HG02885 (cell line): ENCODE measurements around the gene CLDN22.

Source experiments
- ATAC-seq: cut with Tn5 transposase; IDR thresholded peaks from one replicate; pipeline ENCODE4 v1.9.1; 2021; ENCODE audit warnings: mild to moderate bottlenecking; ENCODE audit not compliant: unreplicated experiment, poor library complexity

Gene CLDN22

DNA sequence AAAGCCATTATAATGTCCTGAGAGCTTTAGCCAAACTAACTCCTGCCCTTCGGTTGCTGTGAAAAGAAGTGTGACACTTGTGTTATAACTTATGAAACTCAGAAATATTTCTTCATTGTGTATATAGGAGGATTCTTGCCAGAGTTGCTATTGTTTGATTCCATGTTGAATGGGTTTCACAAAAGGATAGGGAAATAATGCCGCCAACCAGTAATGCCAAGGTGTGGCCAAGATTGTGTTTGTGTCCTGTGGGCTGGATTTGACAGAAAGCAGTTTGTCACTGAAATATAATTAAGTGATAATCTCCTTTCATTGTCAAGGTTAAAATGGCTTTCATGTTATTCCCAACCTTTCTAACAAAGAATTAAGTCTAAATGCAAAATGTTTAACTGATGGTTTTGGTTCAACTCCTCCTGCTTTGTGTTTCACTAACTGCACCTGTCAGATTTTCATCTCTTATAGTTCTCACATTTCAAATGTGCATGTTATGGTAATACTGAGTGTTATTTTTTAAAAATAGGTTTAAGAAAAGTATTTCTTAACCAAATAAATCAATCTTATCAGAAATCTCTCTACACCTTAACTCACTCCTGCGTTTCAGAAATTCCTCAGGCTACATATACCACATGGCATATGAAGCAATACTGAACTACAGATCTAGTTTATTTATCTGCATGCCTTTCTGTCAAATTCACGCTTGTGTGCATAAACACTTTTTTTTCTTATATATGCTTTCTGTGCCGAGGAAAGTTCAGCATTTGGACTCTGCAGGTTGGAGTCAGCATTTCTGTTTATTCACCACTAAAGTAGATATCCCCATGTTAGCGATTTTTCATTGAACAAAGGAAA, at the start of gene CLDN22:
TSS of gene CLDN22 (minus strand) at position 66 of the 849 bp plus-strand sequence. CDS start at position 8, 58 bp downstream.
- no peak for ATAC-seq

DNA sequence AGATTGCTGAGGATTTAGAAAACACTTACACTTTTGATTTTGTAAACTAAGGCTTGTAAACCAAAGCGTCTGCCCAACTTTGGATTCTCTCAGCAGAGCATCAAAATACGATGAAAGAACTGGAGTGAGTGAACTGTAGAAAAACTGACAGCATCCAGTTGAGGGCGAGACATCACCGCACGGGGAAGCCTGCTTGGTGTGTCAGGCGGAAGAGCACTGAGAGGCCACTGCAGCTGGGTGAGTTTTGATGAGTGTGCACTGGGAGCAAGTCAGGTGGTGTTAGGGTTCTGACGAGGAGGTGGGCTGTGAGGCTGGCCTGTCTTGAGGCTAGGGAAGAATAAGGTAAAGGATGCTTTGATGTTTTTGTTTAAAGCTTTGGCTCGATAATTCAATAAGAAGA, 49.0 kb upstream of the CLDN22 start:
- ATAC-seq, result no peak

- ATAC-seq, result no peak
These were observed 46.2 kb upstream of the CLDN22 start for GRCh38 chr4:183366206-183366835.

GRCh38 chr4:183364025-183364424, 43.9 kb upstream of the CLDN22 start:
- ATAC-seq, result no peak

GRCh38 chr4:183362916-183363542, 43.0 kb upstream of the CLDN22 start:
- ATAC-seq, result no peak

DNA sequence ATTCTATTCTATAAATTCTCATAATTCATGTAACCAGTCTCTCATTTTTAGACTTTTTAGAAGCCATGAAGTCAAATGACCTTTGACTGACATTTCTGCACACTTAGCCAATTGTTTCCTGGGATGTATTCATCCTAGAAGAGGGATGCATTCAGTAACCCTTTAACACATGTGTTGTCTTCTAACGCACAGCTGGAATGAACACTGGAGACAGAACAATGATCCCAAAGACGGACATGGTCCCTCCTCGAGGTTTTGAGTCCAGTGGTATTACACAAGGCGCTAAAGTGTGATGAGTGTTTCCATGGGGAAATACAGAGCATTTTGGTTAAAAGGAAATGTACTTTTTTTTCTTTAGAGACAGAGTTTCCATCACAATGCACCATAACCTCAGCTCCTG, 42.0 kb upstream of the CLDN22 start:
- no peak for ATAC-seq

GRCh38 chr4:183360161-183360919, 40.3 kb upstream of the CLDN22 start:
- no peak for ATAC-seq

DNA sequence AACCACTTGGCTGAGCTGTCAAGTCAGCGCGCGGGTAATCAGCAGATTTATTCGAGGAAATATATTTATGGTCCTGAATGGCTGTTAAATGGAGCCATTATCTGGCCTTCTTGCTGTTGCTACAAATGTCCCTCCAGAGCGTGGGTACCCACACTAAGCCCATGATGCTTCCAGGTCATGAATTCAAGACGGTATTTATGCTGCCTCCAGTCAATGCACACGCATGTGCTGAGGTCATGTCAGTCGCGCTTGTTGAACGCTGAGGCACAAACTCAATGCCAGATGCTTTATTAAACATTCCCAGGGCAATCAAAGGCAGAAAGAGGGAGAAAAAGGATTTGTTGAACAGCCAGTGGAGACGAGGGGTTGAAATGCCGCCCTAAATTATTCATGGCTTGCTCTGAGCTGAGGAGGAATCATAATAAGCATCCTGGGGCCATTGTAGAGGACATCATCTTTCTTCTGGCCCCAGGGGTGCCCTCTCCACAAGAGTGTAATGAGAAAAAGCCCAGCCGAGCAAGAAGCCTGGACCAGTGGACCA, 38.2 kb upstream of the CLDN22 start:
- no peak for ATAC-seq

DNA sequence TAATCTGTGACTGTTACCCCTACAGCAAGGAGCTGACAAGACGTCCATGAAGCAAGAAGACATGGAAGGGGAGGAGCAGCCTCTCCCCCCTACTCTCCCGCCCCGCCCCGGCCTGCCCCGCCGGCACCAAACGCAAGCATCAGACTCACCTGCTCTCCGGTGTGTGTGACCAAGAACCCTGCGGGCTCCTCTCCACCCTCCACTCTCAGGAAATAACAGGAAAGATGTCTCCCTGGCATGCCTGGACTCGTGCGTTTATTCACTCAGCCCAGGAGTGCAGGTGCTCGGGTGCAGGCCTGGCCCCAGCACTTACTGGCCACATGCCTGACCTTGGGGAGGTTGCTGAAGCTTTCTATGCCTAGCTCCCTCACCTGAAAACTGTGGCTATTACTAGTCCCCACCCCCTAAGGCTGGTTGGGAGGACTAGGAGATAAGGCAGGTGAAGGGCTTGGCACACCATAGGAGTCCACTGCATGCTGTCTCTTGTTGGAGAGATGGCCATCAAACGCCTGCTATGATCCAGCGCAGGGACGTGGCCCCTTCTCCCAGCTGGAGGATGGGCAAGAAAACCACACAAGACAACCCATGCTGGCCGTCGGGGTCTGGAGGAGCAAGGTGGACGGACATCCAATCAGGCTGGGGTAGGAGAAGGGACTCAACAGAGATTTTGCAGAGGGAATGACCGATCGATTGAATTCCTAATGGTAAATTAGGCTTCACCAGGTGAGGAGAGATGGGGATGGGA, 37.0 kb upstream of the CLDN22 start:
- ATAC-seq, result no peak

DNA sequence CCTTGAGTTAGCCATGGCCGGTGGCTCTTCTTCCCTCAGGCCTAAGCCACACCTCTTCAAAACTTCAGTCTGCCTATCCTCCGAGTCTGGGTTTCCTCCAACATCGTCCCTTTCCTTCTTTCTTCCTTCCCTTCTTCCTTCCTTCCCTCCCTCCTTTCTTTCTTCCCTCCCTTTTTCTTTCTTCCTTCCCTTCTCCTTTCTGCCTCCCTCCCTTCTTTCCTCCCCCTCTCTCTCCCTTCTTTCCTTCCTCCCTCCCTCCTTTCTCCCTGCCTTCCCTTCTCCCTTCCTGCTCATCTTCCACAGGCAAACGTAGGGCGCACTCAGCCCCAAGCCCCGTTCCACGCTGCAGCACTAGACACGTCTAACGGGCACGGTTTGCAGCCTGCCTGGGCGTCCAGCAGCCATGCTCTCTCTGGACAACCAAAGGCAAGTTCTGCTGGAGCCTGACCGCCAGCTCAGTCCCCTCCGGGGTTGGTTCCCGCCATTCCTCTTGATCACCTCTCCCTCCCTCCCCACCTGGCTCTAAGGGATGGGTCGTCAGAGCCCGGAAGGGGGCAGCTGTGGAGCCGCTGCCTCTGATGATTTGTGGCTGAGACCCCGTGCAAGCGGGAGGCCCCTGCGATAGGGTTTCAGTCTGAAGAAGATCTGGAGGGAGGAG, 36.2 kb upstream of the CLDN22 start:
- ATAC-seq, result no peak

DNA sequence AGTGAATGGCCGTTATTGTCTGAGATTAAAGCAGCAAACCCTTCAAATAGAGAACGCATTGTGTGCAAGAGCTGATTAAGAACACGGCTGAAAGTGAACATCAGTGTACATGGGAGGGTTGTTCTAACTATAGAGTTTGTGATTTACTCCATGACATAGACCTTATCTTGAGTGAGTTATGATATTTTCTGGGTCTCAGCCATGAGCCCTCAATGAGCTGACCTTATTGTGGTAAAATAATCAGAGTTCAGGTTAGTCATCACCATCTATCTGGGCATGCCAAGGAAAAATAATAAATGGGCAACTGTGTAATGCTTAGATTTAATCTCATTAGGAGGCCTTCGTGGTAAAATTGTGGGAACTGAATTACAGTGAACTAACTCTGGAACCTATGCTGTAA, 35.3 kb upstream of the CLDN22 start:
- no peak for ATAC-seq

- ATAC-seq, result no peak
These were observed 34.1 kb upstream of the CLDN22 start for GRCh38 chr4:183354219-183354618.

- no peak for ATAC-seq
These were observed 33.5 kb upstream of the CLDN22 start for GRCh38 chr4:183353557-183353956.

DNA sequence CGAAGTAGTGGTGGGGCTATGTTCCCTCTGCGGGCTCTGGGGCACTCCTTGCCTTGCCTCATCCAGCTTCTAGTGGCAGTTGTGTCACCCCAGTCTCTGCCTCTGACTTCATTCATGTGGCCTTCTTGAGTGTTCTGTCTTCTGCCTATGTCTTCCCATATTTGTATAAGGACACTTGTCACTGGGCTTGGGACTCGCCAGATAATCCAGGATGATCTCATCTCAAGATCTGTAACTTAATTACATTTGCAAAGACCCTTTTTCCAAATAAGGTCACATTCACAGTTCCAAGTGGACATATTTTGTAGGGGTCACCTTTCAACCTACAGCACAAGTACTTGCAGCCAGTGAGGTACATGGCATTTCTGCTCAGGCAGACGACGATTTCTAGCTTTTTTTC, 32.5 kb upstream of the CLDN22 start:
- ATAC-seq, result no peak

GRCh38 chr4:183350317-183351071, 30.4 kb upstream of the CLDN22 start:
- ATAC-seq, result no peak

GRCh38 chr4:183349673-183350072, 29.6 kb upstream of the CLDN22 start:
- ATAC-seq, result no peak

DNA sequence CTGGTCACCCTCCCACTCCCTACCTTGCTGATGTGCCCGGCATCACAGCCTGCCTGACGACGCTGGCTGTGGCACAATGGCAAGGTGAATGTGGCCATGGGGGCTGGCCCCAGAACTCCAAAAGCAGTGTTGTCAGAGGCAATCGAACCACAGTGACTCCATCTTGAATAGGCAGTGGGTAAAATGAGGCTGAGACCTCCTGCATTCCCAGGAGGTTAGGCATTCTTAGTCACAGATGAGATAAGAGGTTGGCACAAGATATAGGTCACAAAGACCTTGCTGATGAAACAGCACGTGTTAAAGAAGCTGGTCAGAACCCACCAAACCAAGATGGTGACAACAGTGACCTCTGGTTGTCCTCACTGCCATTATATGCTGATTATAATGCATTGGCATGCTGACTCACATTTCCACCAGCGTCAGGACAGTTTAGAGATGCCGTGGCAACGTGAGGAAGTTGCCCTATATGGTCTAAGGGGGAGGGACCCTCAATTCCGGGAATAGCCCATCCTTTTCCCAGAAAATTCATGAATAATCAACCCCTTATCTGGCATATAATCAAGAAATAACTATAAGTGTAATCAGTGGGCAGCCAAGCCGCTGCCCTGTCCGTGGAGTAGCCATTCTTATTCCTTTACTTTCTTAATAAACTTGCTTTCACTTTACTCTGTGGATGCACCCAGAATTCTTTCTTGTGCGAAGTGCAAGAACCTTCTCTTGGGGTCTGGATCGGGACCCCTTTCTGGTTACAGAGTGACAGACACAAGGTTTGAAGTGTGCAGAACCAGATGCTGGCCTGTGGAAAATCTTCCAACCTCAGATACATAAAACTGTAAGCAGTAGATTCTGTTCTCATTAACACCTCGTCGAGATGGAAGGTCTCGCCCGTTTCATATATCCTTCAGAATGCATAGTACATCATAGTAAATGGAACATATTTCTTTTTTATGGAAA, 28.9 kb upstream of the CLDN22 start:
- ATAC-seq, result no peak
